Cardiac fibroblast (primary cell): ENCODE measurements around the gene TINAGL1.

Experiments used
- DNase-seq, 2 donors: peaks; one replicate each; pipeline versions ENCODE4 v3.0.0 to v3.0.0-alpha.2; 2010; ENCODE audit warnings: low read depth in 2 of 2
- H3K4me3 ChIP-seq, 2 donors: replicated peaks in 1 of 2; 1 replicate in 1 of 2; 2 replicates in 1 of 2; pipeline ENCODE4 v1.5.1; 2011; ENCODE audit warnings: low read depth in 2 of 2, low read length in 2 of 2, mild to moderate bottlenecking in 2 of 2, moderate library complexity in 1 of 2
- TF ChIP-seq, protein P1 (sequence below): IDR thresholded peaks from one replicate; pipeline ENCODE4 v1.5.1; 2011; ENCODE audit warnings: low read depth, mild to moderate bottlenecking, low read length, inconsistent platforms

Gene TINAGL1

DNA sequence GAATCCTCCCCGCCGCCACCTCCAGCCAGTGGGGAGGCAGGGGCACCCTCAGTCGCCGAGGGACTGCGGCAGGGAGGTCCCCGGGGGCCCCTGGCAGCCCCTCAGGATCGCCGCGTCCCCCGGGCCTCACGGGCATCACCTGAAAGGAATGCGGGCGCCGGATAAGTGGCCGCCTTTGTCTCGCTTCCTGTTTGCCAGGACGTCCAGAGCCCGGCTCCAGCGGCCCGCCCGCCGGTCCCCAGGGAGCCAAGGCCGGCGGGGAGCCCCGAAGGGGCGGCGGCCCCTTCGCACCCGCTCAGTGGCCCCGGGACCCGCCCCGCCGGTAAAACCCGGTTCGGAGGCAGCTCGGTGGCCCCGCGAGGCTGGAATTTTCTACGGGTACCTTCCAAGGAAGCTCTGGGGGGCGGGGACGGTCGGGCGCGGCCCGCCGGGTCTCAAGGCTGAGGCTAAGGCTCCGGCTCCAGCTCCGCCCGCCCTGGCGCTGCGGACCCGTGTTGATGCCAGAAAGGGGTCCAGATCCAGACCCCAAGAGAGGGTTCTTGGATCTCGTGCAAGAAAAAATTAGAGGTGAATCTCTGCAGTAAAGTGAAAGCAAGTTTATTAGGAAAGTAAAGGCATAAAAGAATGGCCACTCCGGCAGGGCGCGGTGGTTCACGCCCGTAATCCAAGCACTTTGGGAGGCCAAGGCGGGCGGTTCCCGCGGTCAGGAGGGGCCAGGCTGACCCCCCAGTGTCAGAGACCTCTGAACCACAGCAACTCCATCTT is 12.6 kb downstream of the TINAGL1 start:
- TF ChIP-seq, protein P1, sequence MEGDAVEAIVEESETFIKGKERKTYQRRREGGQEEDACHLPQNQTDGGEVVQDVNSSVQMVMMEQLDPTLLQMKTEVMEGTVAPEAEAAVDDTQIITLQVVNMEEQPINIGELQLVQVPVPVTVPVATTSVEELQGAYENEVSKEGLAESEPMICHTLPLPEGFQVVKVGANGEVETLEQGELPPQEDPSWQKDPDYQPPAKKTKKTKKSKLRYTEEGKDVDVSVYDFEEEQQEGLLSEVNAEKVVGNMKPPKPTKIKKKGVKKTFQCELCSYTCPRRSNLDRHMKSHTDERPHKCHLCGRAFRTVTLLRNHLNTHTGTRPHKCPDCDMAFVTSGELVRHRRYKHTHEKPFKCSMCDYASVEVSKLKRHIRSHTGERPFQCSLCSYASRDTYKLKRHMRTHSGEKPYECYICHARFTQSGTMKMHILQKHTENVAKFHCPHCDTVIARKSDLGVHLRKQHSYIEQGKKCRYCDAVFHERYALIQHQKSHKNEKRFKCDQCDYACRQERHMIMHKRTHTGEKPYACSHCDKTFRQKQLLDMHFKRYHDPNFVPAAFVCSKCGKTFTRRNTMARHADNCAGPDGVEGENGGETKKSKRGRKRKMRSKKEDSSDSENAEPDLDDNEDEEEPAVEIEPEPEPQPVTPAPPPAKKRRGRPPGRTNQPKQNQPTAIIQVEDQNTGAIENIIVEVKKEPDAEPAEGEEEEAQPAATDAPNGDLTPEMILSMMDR, result no peak
- DNase-seq, result peak in 1 of 2 donors; percentile 55
- H3K4me3 ChIP-seq, result peak overlapping the region; percentile 5 to 28

DNA sequence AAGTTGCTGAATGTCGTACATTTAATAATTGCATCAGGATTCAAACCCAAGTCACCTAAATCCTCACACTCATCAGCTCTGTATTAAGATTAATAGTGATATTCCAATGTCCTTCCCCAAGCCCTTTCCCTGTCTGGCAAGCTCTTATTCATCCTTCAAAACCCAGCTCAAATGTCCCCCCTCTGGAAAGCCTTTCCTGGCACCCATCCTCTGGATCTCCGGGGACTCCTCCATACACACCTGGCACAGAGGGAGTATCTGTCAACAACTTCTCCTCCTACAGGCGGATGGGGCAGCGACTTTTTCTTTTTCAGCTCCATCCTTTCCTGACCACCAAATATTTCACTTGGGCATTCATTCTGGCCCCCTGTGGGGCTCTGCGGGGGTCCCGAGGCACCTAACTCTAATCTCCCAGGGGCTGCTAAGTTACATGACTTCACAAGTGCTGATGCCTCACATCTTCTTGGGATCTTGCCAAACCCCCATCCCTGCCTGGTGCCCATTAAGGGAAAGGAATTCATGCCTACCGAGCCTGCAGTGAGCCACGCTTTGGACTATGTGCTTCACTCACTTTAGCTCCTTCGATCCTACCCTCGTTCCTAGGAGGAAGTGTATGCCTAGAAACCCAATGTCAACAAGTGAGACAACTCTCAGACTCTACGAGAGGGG is 15.2 kb downstream of the TINAGL1 start:
- H3K4me3 ChIP-seq, result no peak overlapping the region
- TF ChIP-seq, protein P1, result no peak
- DNase-seq, result no peak

DNA sequence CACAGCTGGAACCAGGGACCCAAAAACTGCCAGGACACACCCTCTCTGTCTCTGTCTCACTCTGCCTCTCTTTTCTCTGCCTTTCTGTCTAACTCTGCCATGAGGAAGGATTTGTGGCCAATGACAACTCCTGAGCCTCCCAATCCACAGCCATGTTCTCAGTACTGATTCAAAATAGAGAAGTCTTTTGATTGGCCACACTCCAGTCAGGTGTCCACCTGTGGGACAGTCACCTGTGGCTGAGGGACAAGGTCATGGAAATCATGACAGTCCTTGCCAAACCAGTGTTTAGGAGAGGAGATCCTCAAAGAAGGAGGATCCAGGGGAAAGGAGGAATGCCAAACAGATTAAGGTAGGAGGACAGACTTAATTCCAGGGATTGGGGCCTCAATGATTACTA is 15.8 kb downstream of the TINAGL1 start:
- TF ChIP-seq, protein P1, result no peak
- no peak overlapping the region for H3K4me3 ChIP-seq
- DNase-seq, result no peak

DNA sequence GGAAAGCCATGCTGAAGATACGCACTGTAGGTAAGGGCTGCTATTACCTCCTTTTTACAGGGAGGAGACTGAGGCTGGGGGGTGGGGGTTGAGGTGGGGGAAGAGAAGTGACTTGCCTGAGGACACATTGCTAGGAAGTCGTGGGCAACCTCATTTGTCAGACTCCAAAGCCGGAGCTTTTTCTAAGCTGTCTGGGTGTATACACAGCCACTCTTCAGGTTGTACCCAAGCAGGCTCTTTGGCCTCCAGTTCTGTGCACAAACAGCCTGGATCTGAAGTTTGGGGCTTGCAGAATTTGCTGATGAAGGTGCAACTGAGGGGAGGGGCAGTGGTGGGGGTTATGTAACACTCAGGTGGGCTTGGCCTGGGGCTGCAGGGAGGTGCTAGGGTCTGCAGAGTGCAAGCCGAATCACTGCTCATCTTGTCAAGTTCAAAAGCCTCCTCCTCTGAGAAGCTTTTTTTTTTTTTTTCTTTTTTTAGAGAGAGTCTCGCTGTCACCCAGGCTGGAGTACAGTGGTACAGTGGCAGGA is 16.9 kb downstream of the TINAGL1 start:
- TF ChIP-seq, protein P1, result no peak
- H3K4me3 ChIP-seq, result no peak overlapping the region
- no peak for DNase-seq

DNA sequence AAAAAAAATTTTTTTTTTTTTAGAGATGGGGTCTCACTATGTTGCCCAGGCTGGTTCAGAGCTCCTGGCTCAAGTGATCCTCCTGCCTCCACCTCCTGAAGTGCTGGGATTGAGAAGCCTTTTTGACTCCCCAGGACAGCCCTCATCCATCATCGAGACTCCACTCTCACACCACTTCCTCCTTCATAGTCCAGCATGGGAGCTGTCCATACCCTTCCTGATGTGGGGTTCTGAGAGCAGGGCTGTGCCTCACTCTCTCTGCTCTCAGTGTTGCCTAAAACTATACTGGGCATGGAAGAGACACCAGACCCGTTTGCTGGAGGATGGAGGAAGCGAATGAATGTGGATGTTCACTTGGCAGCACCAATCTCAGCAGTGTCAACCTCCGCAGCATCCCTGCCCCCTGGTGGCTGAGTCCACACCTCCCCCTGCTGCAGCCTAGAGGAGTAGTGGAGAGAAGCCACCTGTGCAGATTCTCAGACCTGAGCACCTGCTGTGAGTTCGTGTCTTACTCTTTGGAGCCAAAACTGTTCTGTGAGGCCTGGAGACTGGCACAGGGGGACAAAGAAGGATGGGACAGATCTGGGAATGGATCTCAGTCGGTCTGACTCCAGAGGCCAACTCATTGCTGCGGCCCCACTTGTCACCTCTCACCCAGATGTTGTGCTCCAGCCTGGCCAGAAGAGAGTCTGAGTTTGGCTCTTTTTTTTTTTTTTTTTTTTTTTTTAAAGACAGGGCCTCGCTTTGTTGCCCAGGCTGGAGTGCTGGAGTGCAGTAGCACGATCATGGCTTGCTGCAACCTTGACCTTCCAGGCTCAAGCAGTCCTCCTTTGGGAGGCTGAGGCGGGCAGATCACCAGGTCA is 17.7 kb downstream of the TINAGL1 start:
- peak; percentile 77 to 80 for DNase-seq
- TF ChIP-seq, protein P1, result peak; percentile 98
- H3K4me3 ChIP-seq, result no peak overlapping the region
